MM.1S (cell line): ENCODE data around the gene RAB1B.

ENCODE experiments used
- DNase-seq: peaks from one replicate; pipeline ENCODE4 v3.0.0-alpha.2; 2015
- H2AFZ ChIP-seq: fragments of 300-600 bp; sonication (generic); 2 replicates; pipeline ENCODE4 v1.6.0; 2016; ENCODE audit warnings: antibody characterized with exemption, low read length
- H3F3A ChIP-seq: fragments of 300-600 bp; sonication (generic); 2 replicates; pipeline ENCODE4 v1.6.1; 2016; ENCODE audit warnings: mild to moderate bottlenecking, antibody characterized with exemption, low read length, moderate library complexity, mixed read lengths; ENCODE audit not compliant: insufficient read depth
- H3K27ac ChIP-seq: fragments of 300-600 bp; sonication (generic); 2 replicates; pipeline ENCODE4 v1.5.1; 2016; ENCODE audit warnings: mild to moderate bottlenecking, low read length
- H3K27me3 ChIP-seq: fragments of 300-600 bp; sonication (generic); replicated peaks from 2 replicates; pipeline ENCODE4 v1.6.0; 2016; ENCODE audit warnings: low read length; ENCODE audit not compliant: insufficient read depth
- H3K36me3 ChIP-seq: fragments of 300-600 bp; sonication (generic); replicated peaks from 2 replicates; pipeline ENCODE4 v1.6.1; 2016; ENCODE audit warnings: mild to moderate bottlenecking, low read length, mixed read lengths; ENCODE audit not compliant: insufficient read depth
- H3K4me1 ChIP-seq: fragments of 300-600 bp; sonication (generic); 2 replicates; pipeline ENCODE4 v1.6.1; 2016; ENCODE audit warnings: low read length, mixed read lengths
- H3K4me2 ChIP-seq: fragments of 300-600 bp; sonication (generic); 2 replicates; pipeline ENCODE4 v1.6.0; 2016; ENCODE audit warnings: low read depth, low read length
- H3K4me3 ChIP-seq: fragments of 300-600 bp; sonication (generic); 2 replicates; pipeline ENCODE4 v1.5.1; 2016; ENCODE audit warnings: low read length, mixed read lengths
- H3K79me2 ChIP-seq: fragments of 300-600 bp; sonication (generic); 2 replicates; pipeline ENCODE4 v1.6.1; 2016; ENCODE audit warnings: mixed run types, low read length, mixed read lengths
- H3K9ac ChIP-seq: fragments of 300-600 bp; sonication (generic); 2 replicates; pipeline ENCODE4 v1.6.1; 2016; ENCODE audit warnings: low read length, mixed read lengths
- H3K9me2 ChIP-seq: fragments of 300-600 bp; sonication (generic); replicated peaks from 2 replicates; pipeline ENCODE4 v1.6.1; 2016; ENCODE audit warnings: mild to moderate bottlenecking, low read length, mixed read lengths; ENCODE audit not compliant: insufficient read depth
- H3K9me3 ChIP-seq: fragments of 300-600 bp; sonication (generic); replicated peaks from 2 replicates; pipeline ENCODE4 v1.6.1; 2016; ENCODE audit warnings: mild to moderate bottlenecking, low read length, mixed read lengths; ENCODE audit not compliant: insufficient read depth
- H4K20me1 ChIP-seq: fragments of 300-600 bp; sonication (generic); 2 replicates; pipeline ENCODE4 v1.6.1; 2016; ENCODE audit warnings: mild to moderate bottlenecking, low read length, moderate library complexity, mixed read lengths; ENCODE audit not compliant: insufficient read depth
- EZH2 ChIP-seq: fragments of 300-600 bp; sonication (generic); optimal IDR thresholded peaks from 2 replicates; pipeline ENCODE3; 2017; ENCODE audit warnings: low read depth, mild to moderate bottlenecking, antibody characterized with exemption, low read length, mixed read lengths
- EZH2phosphoT487 ChIP-seq: fragments of 300-600 bp; sonication (generic); IDR thresholded peaks from 2 replicates; pipeline ENCODE4 v1.6.1; 2018; ENCODE audit warnings: antibody characterized with exemption, low read length
- TF ChIP-seq, protein P1 (sequence below): fragments of 300-600 bp; sonication (generic); IDR thresholded peaks from 2 replicates; pipeline ENCODE4 v1.5.1; 2016; ENCODE audit warnings: antibody characterized with exemption, low read length, mixed read lengths

RAB1B gene

DNA sequence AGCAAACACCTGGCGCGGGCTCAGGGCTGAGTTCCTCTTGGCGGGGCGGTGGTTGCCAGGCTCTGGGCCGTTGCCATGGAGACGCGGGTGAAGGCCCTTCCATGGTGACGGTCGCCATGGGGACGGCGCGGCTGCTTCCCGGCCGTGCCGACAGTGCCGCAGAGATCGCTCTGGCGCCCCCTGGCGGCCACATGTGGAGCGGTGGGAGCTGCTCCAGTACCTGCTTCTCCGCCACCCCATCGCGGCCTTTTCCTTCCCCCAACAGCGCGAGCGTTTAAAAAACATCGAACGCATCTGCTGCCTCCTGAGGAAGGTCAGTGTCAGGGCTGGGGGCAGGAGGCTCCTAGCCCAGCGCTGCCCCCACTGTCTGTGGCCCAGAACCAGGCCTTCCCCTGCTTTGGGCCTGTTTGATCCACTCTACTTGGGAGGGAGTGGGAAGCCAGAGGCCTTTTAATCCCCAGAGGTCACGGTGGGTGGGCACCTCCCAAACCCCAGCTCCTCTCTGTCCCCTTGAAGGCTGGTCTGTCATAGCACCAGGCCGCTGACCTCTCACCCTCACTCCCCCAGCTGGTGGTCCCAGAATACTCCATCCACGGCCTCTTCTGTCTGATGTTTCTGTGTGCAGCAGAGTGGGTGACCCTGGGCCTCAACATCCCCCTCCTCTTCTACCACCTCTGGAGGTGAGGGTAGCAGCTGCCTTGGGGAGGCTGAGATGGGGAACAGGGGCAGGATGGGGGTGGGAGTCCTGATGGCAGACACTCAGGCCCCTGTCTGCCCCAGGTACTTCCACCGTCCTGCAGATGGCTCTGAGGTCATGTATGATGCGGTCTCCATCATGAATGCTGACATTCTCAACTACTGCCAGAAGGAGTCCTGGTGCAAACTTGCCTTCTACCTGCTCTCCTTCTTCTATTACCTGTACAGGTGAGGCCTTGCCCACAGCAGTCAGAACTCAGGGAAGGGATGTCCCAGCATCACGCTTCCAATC is 14.3 kb downstream of the RAB1B start:
- no peaks in the 10 kb centered on the region for H3K9me2 ChIP-seq
- H3K4me3 ChIP-seq = no peak overlapping the region
- peak overlapping the region; percentile 14; the same call in 1 of the 2 replicates for H3K27ac ChIP-seq
- H3K4me2 ChIP-seq = peak overlapping the region; percentile 68; the same call in 1 of the 2 replicates
- H3K4me1 ChIP-seq = peaks cover 11% of the 10 kb centered on the region
- DNase-seq = peak; percentile 99
- H3K9ac ChIP-seq = peak overlapping the region; percentile 34; the same call in 1 of the 2 replicates
- H2AFZ ChIP-seq = no peak overlapping the region
- no peaks in the 10 kb centered on the region for H3K9me3 ChIP-seq
- no peaks in the 10 kb centered on the region for H3F3A ChIP-seq
- peaks cover 3% of the 10 kb centered on the region for H3K79me2 ChIP-seq
- H3K27me3 ChIP-seq = no peaks in the 10 kb centered on the region; the same call in 1 of the 2 replicates
- TF ChIP-seq EZH2 = no peak
- TF ChIP-seq, protein P1, sequence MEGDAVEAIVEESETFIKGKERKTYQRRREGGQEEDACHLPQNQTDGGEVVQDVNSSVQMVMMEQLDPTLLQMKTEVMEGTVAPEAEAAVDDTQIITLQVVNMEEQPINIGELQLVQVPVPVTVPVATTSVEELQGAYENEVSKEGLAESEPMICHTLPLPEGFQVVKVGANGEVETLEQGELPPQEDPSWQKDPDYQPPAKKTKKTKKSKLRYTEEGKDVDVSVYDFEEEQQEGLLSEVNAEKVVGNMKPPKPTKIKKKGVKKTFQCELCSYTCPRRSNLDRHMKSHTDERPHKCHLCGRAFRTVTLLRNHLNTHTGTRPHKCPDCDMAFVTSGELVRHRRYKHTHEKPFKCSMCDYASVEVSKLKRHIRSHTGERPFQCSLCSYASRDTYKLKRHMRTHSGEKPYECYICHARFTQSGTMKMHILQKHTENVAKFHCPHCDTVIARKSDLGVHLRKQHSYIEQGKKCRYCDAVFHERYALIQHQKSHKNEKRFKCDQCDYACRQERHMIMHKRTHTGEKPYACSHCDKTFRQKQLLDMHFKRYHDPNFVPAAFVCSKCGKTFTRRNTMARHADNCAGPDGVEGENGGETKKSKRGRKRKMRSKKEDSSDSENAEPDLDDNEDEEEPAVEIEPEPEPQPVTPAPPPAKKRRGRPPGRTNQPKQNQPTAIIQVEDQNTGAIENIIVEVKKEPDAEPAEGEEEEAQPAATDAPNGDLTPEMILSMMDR = peak; percentile 93
- H3K36me3 ChIP-seq = no peaks in the 10 kb centered on the region
- H4K20me1 ChIP-seq = no peaks in the 10 kb centered on the region

DNA sequence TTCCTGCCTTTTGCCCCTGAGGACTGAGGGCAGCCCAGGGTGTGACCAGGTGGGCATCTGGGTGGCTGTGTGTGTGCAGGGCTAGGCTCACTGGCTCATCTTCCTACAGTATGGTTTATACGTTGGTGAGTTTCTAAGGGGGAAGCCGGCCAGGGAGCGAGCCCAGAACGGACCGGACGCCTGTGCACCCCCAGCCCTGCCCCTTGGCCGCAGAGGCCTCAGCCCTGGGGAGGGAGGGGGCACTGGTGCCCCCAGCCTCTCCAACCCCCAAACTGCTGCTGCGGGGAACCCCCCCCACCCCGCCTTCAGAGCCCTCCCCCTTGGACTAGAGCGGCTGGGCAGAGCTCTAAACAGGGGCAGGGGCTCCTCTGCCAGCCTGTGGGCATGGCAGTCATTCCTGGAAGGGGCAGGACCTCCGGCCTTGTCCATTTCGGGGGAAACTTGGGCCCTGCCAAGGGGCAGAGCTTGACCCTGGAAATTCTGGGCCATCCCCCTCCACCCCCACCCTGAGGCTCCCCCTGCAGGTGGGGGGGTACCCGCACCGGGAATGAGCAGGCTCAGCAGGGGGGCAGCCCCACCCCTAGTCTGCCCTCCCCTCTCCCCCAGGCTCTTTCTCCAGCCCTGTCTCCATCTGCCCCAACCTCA is 15.1 kb downstream of the RAB1B start:
- H3K36me3 ChIP-seq = no peaks in the 10 kb centered on the region
- H3K27me3 ChIP-seq = no peaks in the 10 kb centered on the region; the same call in 1 of the 2 replicates
- no peak overlapping the region for H3K27ac ChIP-seq
- no peak overlapping the region for H3K9ac ChIP-seq
- no peak overlapping the region for H3K4me2 ChIP-seq
- peaks cover 15% of the 10 kb centered on the region for H3K4me1 ChIP-seq
- H4K20me1 ChIP-seq = no peaks in the 10 kb centered on the region
- no peak overlapping the region for H3K4me3 ChIP-seq
- H2AFZ ChIP-seq = no peak overlapping the region
- DNase-seq = no peak
- no peaks in the 10 kb centered on the region for H3K9me2 ChIP-seq
- H3F3A ChIP-seq = no peaks in the 10 kb centered on the region
- peaks cover 11% of the 10 kb centered on the region for H3K79me2 ChIP-seq
- TF ChIP-seq, protein P1 = no peak
- no peak for TF ChIP-seq EZH2phosphoT487
- no peak for TF ChIP-seq EZH2
- H3K9me3 ChIP-seq = no peaks in the 10 kb centered on the region

GRCh38 chr11:66284526-66285078 is 16.2 kb downstream of the RAB1B start:
- no peak overlapping the region for H3K9ac ChIP-seq

More at GRCh38 chr11:66284526-66285078, 16.2 kb downstream of the RAB1B start:
- H3K36me3 ChIP-seq = no peaks in the 10 kb centered on the region
- TF ChIP-seq, protein P1 = no peak
- no peak for TF ChIP-seq EZH2phosphoT487
- no peaks in the 10 kb centered on the region for H3K27me3 ChIP-seq
- no peaks in the 10 kb centered on the region for H3K9me2 ChIP-seq
- H4K20me1 ChIP-seq = no peaks in the 10 kb centered on the region
- DNase-seq = no peak
- H3K79me2 ChIP-seq = peaks cover 13% of the 10 kb centered on the region
- no peak overlapping the region for H3K4me3 ChIP-seq
- no peak overlapping the region for H2AFZ ChIP-seq
- H3K9me3 ChIP-seq = no peaks in the 10 kb centered on the region
- peaks cover 15% of the 10 kb centered on the region for H3K4me1 ChIP-seq
- H3K27ac ChIP-seq = no peak overlapping the region
- peaks cover 4% of the 10 kb centered on the region for H3F3A ChIP-seq
- H3K4me2 ChIP-seq = no peak overlapping the region
